Spleen (tissue), 11 donors: Measurements from ENCODE around the gene TLE1. TPM values are rescaled to one million over a fixed set of nuclear protein-coding genes. Genes with fewer than 3 reads are reported as not detected.

Experiments
- DNase-seq: peaks from one replicate; pipeline ENCODE4 v3.0.0-alpha.2; 2020
- H3K27ac ChIP-seq, 8 donors: fragments of 200-600 bp; sonication (generic) in 7 of 8; 1 replicate in 4 of 8; 2 replicates in 4 of 8; pipeline versions ENCODE4 v1.5.0 to v1.8.0; 2016 to 2021; ENCODE audit warnings: inconsistent platforms in 4 of 8, mild to moderate bottlenecking in 4 of 8, moderate library complexity in 1 of 8
- H3K27me3 ChIP-seq, 7 donors: fragments of 200-600 bp; sonication (generic) in 6 of 7; replicated peaks in 1 of 7; 1 replicate in 4 of 7; 2 replicates in 3 of 7; pipeline versions ENCODE4 v1.5.0 to v1.8.0; 2016 to 2021; ENCODE audit warnings: inconsistent platforms in 3 of 7, mild to moderate bottlenecking in 1 of 7
- H3K36me3 ChIP-seq, 6 donors: fragments of 200-600 bp; sonication (generic) in 5 of 6; 1 replicate in 4 of 6; 2 replicates in 2 of 6; pipeline versions ENCODE4 v1.5.0 to v1.8.0; 2016 to 2021; ENCODE audit warnings: inconsistent platforms in 2 of 6
- H3K4me1 ChIP-seq, 6 donors: fragments of 200-600 bp; sonication (generic) in 5 of 6; 1 replicate in 3 of 6; 2 replicates in 3 of 6; pipeline versions ENCODE4 v1.5.0 to v1.8.0; 2016 to 2021; ENCODE audit warnings: inconsistent platforms in 3 of 6
- H3K4me3 ChIP-seq, 8 donors: fragments of 200-600 bp; sonication (generic) in 7 of 8; 1 replicate in 4 of 8; 2 replicates in 4 of 8; pipeline versions ENCODE4 v1.5.0 to v1.8.0; 2016 to 2021; ENCODE audit warnings: inconsistent platforms in 4 of 8, mild to moderate bottlenecking in 4 of 8, moderate library complexity in 2 of 8
- H3K9me3 ChIP-seq, 8 donors: fragments of 200-600 bp; sonication (generic) in 7 of 8; 1 replicate in 4 of 8; 2 replicates in 4 of 8; pipeline versions ENCODE4 v1.5.0 to v1.8.0; 2016 to 2021; ENCODE audit warnings: inconsistent platforms in 4 of 8
- POLR2A ChIP-seq, 3 donors: fragments of 450-650 bp; IDR thresholded peaks; one replicate each; pipeline ENCODE4 v1.5.1; 2017; ENCODE audit warnings: antibody characterized with exemption in 3 of 3, mild to moderate bottlenecking in 1 of 3
- POLR2AphosphoS5 ChIP-seq, 3 donors: sonication (generic); formaldehyde crosslinking; IDR thresholded peaks; one replicate each; pipeline ENCODE4 v1.5.1; 2017; ENCODE audit warnings: antibody characterized with exemption in 3 of 3
- WGBS, 5 donors: extraction: QIAGEN DNeasy Blood & Tissue Kit in 3 of 5; methylation state at CpG; one replicate each; pipeline versions ENCODE4 v1.1.5 to v1.1.7; 2013 to 2018; 5-methylcytosine and 5-hydroxymethylcytosine counted together
- intact Hi-C: fragments of 100-400 bp; cut with DNase I; formaldehyde crosslinking; loops from one replicate; pipeline ENCODE4 v1.15.0; 2023; ENCODE audit warnings: low total_unique reads
- polyA plus RNA-seq, 3 donors: library from polyadenylated mRNA; stranded (reverse); fragments of 200-250 nt; gene quantifications; one replicate each; pipeline ENCODE4 v1.2.1, GENCODE V29; 2013
- total RNA-seq, 7 donors: library from RNA; depleted of rRNA in 3 of 7; stranded (reverse); fragments of >200 nt in 3 of 7; fragmentation: NEBNext Ultra II Directional in 4 of 7; extraction: Animal tissue kit (Norgen Biotek cat#: 25700) in 4 of 7; gene quantifications; one replicate each; pipeline versions ENCODE4 v1.1.0 to v1.2.1, GENCODE V29; 2016 to 2021
- TF ChIP-seq, protein P1 (sequence below), 11 experiments: fragments of 200-600 bp in 7 of 11; fragments of 450-650 bp in 4 of 11; sonication (generic) in 4 of 11; IDR thresholded peaks in 8 of 11; conservative IDR thresholded peaks in 3 of 11; 1 replicate in 7 of 11; 2 replicates in 4 of 11; pipeline versions ENCODE4 v1.4.0 to v1.8.0; 2016 to 2021; ENCODE audit warnings: antibody characterized with exemption in 11 of 11, inconsistent platforms in 4 of 11, mild to moderate bottlenecking in 1 of 11
- donor health status: healthy with polysubstance abuse.
- donor health status: DM: no; HTN: no; CAD: no; lungs with moderate emphysema.
- donor health status: DM: no; HTN: no; CAD: no.
- donor health status: Bipolar disorder and iron deficiency.
- donor health status: healthy.
- donor health status: DM: no; HTN: no; CAD: no.
- donor health status: DM: yes; HTN: yes; CAD: no.

TLE1 gene
- total and polyA plus RNA-seq, 10 donors, result 34.7 to 110 (median 60.2) TPM

DNA sequence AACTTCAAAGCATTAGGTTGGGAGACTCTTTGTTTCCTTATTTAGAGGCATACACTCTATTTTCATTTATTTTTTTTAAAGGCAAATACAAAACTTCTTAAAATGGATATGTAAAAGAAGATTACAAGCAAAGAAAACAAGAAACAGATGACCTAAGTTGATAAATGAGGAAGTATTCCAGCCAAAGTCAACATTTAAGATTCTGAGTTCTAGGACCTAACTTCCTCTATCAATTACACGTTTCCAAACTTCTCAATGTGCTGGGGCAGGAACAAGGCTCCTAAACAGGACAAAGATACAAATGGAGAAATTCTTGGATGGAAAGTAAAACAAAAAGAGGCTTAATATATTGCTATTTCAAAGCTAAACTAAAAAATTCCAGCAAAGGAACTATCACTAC, 89.5 kb downstream of the TLE1 start:
- TF ChIP-seq POLR2AphosphoS5 (IDR thresholded peaks at IDR 0.05) (no peak), POLR2A (IDR thresholded peaks at IDR 0.05) (no peak)
- TF ChIP-seq, protein P1, sequence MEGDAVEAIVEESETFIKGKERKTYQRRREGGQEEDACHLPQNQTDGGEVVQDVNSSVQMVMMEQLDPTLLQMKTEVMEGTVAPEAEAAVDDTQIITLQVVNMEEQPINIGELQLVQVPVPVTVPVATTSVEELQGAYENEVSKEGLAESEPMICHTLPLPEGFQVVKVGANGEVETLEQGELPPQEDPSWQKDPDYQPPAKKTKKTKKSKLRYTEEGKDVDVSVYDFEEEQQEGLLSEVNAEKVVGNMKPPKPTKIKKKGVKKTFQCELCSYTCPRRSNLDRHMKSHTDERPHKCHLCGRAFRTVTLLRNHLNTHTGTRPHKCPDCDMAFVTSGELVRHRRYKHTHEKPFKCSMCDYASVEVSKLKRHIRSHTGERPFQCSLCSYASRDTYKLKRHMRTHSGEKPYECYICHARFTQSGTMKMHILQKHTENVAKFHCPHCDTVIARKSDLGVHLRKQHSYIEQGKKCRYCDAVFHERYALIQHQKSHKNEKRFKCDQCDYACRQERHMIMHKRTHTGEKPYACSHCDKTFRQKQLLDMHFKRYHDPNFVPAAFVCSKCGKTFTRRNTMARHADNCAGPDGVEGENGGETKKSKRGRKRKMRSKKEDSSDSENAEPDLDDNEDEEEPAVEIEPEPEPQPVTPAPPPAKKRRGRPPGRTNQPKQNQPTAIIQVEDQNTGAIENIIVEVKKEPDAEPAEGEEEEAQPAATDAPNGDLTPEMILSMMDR (IDR thresholded peaks at IDR 0.05 in 8 of 11, conservative IDR thresholded peaks at IDR 0.05 in 3 of 11), result no peak
- 19 to 44% (median 29%) methylated on average over 1 of the region's 1 CpG for WGBS, 5 donors
- H3K4me3 ChIP-seq, result no peak overlapping the region
- intact Hi-C loops, result loop anchor here (10.0 kb wide), 2 partner anchors 75 to 85 kb away; partner anchors contain the start of gene TLE1
- H3K36me3 ChIP-seq, result peaks cover 0 to 58% (median 14%) of the 10 kb centered on the region in 6 donors
- peak overlapping the region in 1 of 8 donors; percentile 60 for H3K27ac ChIP-seq
- DNase-seq, result no peak
- peaks cover 9 to 64% (median 41%) of the 10 kb centered on the region in 6 donors for H3K4me1 ChIP-seq
- no peaks in the 10 kb centered on the region for H3K27me3 ChIP-seq
- H3K9me3 ChIP-seq, result no peaks in the 10 kb centered on the region

DNA sequence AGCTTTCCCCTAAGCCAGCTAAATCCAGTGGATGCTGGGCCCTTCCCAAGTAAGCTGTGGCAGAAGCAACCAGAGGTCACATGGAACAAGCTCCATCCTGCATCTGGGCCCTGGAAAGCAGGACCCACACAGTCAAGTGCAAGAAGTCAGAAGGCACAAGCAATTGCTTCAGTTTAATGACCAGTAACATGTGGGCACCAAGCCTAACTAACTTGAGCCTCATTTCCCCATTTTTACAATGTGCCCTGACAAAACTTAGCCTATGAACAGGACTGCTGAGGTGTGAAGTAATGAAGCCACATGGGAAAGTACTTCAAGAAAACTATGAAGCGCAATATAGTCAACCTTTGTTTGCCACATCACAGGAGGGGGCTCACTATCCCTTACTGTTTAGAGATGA, 90.5 kb downstream of the TLE1 start:
- peaks cover 0 to 48% (median 5%) of the 10 kb centered on the region in 6 donors for H3K36me3 ChIP-seq
- H3K9me3 ChIP-seq, result peaks cover 0 to 4% (median 0%) of the 10 kb centered on the region in 8 donors
- H3K4me1 ChIP-seq, result peaks cover 12 to 74% (median 47%) of the 10 kb centered on the region in 6 donors
- DNase-seq, result no peak
- no peak overlapping the region for H3K4me3 ChIP-seq
- WGBS, 5 donors, result 52 to 90% (median 85%) methylated on average over 1 of the region's 1 CpG
- intact Hi-C loops, result loop anchor here (10.0 kb wide), 2 partner anchors 74 to 86 kb away; partner anchors contain the start of gene TLE1
- peak overlapping the region in 6 of 8 donors; percentile 6 to 80 (median 61) for H3K27ac ChIP-seq
- no peaks in the 10 kb centered on the region for H3K27me3 ChIP-seq
- TF ChIP-seq, protein P1 (IDR thresholded peaks at IDR 0.05 in 8 of 11, conservative IDR thresholded peaks at IDR 0.05 in 3 of 11), result no peak

DNA sequence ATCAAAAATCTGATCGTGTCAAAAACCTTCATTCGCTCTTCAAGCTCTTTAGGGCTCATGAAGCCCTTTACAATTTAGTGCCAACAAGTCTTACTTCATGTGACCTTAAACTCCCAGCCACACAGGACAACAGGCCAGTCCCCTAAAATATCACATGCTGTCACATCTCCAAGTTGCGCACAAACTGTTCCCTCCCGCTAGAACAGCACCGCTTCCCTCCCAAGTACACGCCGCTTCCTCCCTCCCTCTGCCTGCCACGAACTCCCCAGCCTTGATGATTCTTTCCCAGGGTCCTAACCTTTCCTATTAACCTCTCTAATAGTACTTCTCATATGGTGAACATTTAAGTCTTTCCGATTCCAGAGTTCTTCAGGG, 91.2 kb downstream of the TLE1 start:
- TF ChIP-seq POLR2AphosphoS5 (IDR thresholded peaks at IDR 0.05) (peak in 2 of 3 donors; percentile 75 to 83), POLR2A (IDR thresholded peaks at IDR 0.05) (no peak)
- H3K27ac ChIP-seq, result peak overlapping the region; percentile 4 to 80 (median 58)
- 72 to 77% (median 75%) methylated on average over 9 of the region's 9 CpGs for WGBS, 5 donors
- H3K4me3 ChIP-seq, result no peak overlapping the region
- no peak for DNase-seq
- intact Hi-C loops, result loop anchor here (10.0 kb wide), 2 partner anchors 73 to 87 kb away; partner anchors contain the start of gene TLE1
- peaks cover 0 to 41% (median 0%) of the 10 kb centered on the region in 6 donors for H3K36me3 ChIP-seq
- no peaks in the 10 kb centered on the region for H3K27me3 ChIP-seq
- H3K9me3 ChIP-seq, result peaks cover 0 to 4% (median 0%) of the 10 kb centered on the region in 8 donors
- H3K4me1 ChIP-seq, result peaks cover 12 to 81% (median 53%) of the 10 kb centered on the region in 6 donors

DNA sequence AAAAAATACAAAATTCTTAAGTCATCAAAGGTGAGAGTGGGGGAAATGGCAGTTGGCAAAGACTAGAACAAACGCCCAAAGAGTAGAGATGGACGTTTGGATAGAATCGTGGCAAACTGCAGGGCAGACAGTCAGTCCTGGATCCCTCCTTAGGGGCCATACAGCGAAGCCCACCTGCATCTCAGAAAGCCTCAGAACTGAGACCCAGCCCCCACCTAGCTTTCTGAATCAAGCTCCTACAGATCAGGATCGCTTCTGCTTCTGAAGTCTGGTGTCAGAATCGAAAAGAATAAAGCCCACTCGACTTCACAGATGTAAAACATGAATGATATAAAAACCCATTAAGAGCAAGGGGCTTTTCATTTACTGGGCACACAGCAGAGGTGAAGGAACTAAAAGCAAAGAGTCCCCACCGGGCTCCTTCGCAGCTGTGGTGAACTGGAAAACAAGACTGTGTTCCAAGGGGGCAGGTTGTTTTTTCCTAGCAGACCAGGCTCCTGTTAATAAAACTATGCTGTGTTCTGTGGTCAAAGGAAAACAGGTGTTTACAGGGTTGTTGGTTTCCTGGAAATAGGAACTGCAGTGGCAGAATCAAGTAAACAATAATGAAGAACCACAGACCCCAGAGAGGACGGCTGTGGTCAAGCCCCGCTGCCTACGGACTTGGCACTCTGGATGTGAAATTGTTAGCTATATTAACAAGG, 91.8 kb downstream of the TLE1 start:
- intact Hi-C loops, result loop anchor here (10.0 kb wide), 2 partner anchors 73 to 87 kb away; partner anchors contain the start of gene TLE1
- H3K9me3 ChIP-seq, result peaks cover 0 to 4% (median 0%) of the 10 kb centered on the region in 8 donors
- H3K36me3 ChIP-seq, result peaks cover 0 to 41% (median 0%) of the 10 kb centered on the region in 6 donors
- 47 to 58% (median 55%) methylated on average over 12 of the region's 12 CpGs for WGBS, 5 donors
- H3K27ac ChIP-seq, result peak overlapping the region; percentile 4 to 80 (median 58)
- no peak overlapping the region for H3K4me3 ChIP-seq
- DNase-seq, result no peak
- H3K4me1 ChIP-seq, result peaks cover 14 to 87% (median 59%) of the 10 kb centered on the region in 6 donors
- no peaks in the 10 kb centered on the region for H3K27me3 ChIP-seq
- no peak for TF ChIP-seq POLR2A (IDR thresholded peaks at IDR 0.05)
- TF ChIP-seq, protein P1 (IDR thresholded peaks at IDR 0.05 in 8 of 11, conservative IDR thresholded peaks at IDR 0.05 in 3 of 11), result no peak
- no peak for TF ChIP-seq POLR2AphosphoS5 (IDR thresholded peaks at IDR 0.05)
